Natural killer cell treated with Interleukin-12 subunit alpha and Interleukin-12 subunit beta and Interleukin-15 and Interleukin-18, amount 100 ng/mL, for 72 hours (primary cell): ENCODE results near the gene NTHL1. TPM values are rescaled to one million over a fixed set of nuclear protein-coding genes. Genes with fewer than 3 reads are reported as not detected.

Source experiments
- ATAC-seq, 2 donors: fragments of 150-1000 bp; cut with Tn5 transposase in 1 of 2; sonication (Bioruptor Pico), chemical (Tn5 transposase) in 1 of 2; 2 replicates each; pipeline ENCODE4 v1.10.0; 2021
- DNase-seq: peaks from one replicate; pipeline ENCODE4 v3.0.0; 2022; ENCODE audit warnings: low spot score
- H3K27ac Mint-ChIP-seq, 2 donors: 1 replicate in 1 of 2; 2 replicates in 1 of 2; pipeline ENCODE4 v1.8.0; 2022; ENCODE audit warnings: mixed read lengths in 2 of 2, mild to moderate bottlenecking in 1 of 2, moderate library complexity in 1 of 2
- H3K27me3 Mint-ChIP-seq, 2 donors: 1 replicate in 1 of 2; 2 replicates in 1 of 2; pipeline ENCODE4 v1.8.0; 2022; ENCODE audit warnings: mixed read lengths in 2 of 2
- H3K36me3 Mint-ChIP-seq: one replicate; pipeline ENCODE4 v1.8.0; 2022; ENCODE audit warnings: mixed read lengths
- H3K4me1 Mint-ChIP-seq, 2 donors: 1 replicate in 1 of 2; 2 replicates in 1 of 2; pipeline ENCODE4 v1.8.0; 2022; ENCODE audit warnings: low read depth in 2 of 2, mixed read lengths in 2 of 2, mild to moderate bottlenecking in 1 of 2
- H3K4me3 Mint-ChIP-seq: one replicate; pipeline ENCODE4 v1.8.0; 2022; ENCODE audit warnings: mixed read lengths
- H3K9me3 Mint-ChIP-seq: 2 replicates; pipeline ENCODE4 v1.8.0; 2022; ENCODE audit warnings: mixed read lengths
- total RNA-seq, 2 donors: library from RNA; stranded (reverse); gene quantifications; one replicate each; pipeline ENCODE4 v1.2.3, GENCODE V29; 2022

NTHL1 gene
- total RNA-seq: 10 to 100 TPM; 12.6 to 40.9 TPM

DNA sequence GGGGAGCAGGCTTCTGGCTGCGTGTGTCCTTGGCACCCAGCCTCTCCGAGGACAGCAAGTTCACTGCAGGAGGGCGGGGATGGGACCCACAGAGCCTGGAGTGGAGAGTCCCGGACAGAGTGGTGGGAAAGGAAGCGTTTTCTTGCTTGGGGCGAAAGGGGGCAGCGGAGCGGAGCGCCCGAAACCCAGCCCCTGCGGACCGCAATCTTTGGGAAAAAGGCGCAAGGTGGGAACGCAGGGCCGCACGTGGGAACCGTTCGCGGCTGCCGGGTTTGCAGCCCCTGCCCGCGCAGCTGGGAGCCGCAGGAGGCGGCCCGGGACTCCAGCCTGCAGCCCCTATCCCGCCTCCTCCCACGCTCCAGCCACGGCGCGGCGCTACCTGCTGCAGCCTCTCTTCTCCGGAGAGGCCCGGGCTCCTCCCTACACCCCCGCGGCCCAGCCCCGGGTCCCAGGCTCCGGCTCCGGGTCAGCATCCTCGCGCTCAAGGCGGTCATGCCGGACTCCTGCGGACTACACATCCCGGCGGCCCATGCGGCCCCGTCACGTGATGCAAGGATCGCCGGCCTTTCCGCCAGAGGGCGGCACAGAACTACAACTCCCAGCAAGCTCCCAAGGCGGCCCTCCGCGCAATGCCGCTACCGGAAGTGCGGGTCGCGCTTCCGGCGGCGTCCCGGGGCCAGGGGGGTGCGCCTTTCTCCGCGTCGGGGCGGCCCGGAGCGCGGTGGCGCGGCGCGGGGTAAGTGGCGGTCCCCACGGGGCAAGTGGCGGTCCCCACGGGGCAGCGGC, at the start of gene NTHL1, which contains the start of gene TSC2:
TSS of gene NTHL1 (minus strand) at position 505 of the 786 bp plus-strand sequence. CDS start at position 494, 11 bp downstream.
TSS of gene TSC2 (plus strand) at position 656 of the 786 bp plus-strand sequence. CDS start 631 bp downstream, outside the sequence.
- Mint-ChIP-seq H3K27ac (peak within 1 kb of the TSS in 1 of 2 donors; percentile 75), H3K36me3 (no peaks in the 10 kb centered on the region), H3K9me3 (no peaks in the 10 kb centered on the region), H3K4me1 (peaks cover 11 to 13% of the 10 kb centered on the region in 2 donors), H3K27me3 (no peaks in the 10 kb centered on the region), H3K4me3 (peak within 1 kb of the TSS; percentile 89)
- DNase-seq (peak; percentile 97), ATAC-seq (peak; percentile 98 to 99)

DNA sequence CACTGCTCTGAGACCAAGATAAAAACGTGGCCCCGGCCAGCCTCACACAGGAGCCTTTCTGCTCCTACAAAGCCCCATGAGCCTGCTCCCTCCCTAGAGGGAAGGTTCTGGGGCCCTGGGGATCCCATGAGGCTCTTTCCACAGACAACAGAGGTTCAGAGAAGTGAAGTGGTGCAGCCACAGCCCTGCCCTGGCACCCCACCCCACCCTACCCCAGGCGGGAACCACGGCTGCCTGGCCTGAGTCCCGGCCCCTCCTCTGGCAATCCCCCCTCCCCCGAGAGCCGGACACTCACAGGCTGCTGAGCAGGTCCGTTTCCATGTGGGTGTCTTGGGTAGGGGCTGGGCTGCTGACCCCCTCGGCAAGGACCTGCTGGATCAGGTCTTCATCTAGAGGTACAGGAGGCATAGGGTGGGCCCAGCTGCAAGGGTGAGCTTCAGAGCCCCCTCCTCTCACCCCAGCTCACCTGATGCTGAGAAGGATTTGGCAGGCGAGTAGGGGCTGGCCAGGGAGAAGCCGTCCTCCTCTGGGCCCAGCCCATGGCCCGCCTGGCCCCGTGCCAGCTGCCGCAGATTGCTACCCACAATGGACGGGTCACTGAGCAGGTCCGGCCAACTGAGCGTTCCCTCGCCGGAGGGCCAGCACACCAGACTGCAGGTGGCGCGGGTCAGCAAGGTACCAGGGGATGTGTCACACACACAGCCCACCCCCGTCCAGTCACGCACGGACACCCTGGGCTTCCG, 49.4 kb upstream of the NTHL1 start:
- no peaks in the 10 kb centered on the region for H3K27me3 Mint-ChIP-seq
- no peaks in the 10 kb centered on the region for H3K4me1 Mint-ChIP-seq
- DNase-seq (no peak), ATAC-seq (peak in 1 of 2 donors; percentile 43)
- no peaks in the 10 kb centered on the region for H3K36me3 Mint-ChIP-seq
- no peak overlapping the region for H3K4me3 Mint-ChIP-seq
- no peaks in the 10 kb centered on the region for H3K9me3 Mint-ChIP-seq
- H3K27ac Mint-ChIP-seq: no peak overlapping the region

DNA sequence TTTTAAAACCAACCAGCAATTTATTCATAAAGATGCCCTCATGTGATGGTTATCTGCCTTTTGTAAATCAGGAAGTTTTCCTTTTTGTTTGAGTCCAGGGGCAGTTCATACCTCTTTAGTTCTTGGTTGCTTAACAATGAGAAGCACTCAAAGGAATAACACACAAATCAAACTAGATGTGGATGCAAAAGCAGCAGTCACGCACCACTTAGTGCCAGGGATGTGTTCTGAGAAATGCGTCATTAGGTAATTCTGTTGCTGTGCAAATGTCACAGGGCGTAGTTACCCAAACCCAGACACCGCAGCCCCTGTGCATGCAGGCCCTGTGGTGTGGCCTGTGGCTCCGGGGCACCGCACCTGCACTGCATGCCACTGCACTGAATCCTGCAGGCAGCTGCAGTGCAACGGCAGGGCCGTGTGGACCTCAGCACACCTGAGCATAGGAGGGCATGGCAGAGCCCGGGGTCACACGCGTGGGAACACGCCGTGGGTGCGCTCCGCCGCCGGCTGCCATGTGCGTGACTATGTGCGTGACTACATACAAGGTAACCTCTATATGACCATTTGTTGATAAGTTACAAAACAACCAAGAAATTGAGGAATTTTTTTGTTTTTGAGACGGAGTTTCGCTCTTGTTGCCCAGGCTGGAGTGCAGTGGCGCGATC, 48.4 kb upstream of the NTHL1 start:
- ATAC-seq (no peak), DNase-seq (no peak)
- no peak overlapping the region for H3K27ac Mint-ChIP-seq
- H3K27me3 Mint-ChIP-seq: no peaks in the 10 kb centered on the region
- no peaks in the 10 kb centered on the region for H3K4me1 Mint-ChIP-seq
- H3K4me3 Mint-ChIP-seq: no peak overlapping the region
- H3K9me3 Mint-ChIP-seq: no peaks in the 10 kb centered on the region
- H3K36me3 Mint-ChIP-seq: no peaks in the 10 kb centered on the region

DNA sequence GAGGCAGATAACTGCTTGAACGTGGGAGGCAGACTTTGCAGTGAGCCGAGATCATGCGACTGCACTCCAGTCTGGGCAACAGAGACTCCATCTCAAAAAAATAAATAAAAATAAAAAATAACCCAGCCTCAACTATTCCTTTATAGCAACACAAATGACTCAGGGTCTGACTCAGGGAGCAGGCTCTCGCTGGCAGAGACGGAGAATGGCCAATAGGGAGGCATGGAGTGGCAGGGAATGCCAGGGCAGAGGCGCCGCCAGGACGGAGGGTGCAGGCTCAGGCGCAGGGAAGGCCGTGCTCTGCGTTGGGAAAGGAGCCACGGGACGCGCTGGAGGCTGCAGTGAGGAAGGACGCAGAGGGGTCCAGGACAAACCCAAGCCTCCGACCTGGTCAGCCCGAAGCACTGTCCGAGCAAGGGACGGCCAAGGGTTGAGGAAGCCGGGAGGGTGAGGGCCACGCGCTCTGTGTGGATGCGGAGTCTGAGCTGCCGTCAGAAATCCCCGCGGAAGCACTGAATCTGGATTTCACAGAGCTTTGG, 47.8 kb upstream of the NTHL1 start:
- ATAC-seq (no peak), DNase-seq (no peak)
- no peak overlapping the region for H3K27ac Mint-ChIP-seq
- no peaks in the 10 kb centered on the region for H3K4me1 Mint-ChIP-seq
- H3K27me3 Mint-ChIP-seq: no peaks in the 10 kb centered on the region
- no peaks in the 10 kb centered on the region for H3K9me3 Mint-ChIP-seq
- no peak overlapping the region for H3K4me3 Mint-ChIP-seq
- H3K36me3 Mint-ChIP-seq: no peaks in the 10 kb centered on the region

DNA sequence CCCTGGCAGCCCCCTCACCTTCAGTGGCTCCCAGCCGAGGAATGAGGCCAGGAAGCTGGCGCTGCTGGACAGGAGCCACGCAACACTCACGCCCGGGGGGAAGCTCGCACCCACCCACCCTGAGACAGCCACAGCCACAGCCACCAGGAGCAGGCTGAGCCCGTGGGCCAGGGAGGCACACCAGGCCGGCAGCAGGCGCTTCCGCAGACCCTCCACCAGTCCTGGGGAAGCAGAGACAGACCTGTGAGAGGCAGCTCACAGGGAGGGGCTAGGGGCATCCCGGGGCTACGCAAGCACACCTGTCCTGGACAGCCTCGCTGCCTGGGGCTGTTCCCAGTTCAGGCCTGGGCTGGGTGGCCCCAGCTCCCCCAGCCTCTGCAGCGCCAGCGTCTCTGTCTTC, 46.2 kb upstream of the NTHL1 start:
- no peak overlapping the region for H3K27ac Mint-ChIP-seq
- H3K9me3 Mint-ChIP-seq: no peaks in the 10 kb centered on the region
- H3K4me1 Mint-ChIP-seq: no peaks in the 10 kb centered on the region
- ATAC-seq (no peak), DNase-seq (no peak)
- no peaks in the 10 kb centered on the region for H3K36me3 Mint-ChIP-seq
- H3K27me3 Mint-ChIP-seq: no peaks in the 10 kb centered on the region
- H3K4me3 Mint-ChIP-seq: no peak overlapping the region

DNA sequence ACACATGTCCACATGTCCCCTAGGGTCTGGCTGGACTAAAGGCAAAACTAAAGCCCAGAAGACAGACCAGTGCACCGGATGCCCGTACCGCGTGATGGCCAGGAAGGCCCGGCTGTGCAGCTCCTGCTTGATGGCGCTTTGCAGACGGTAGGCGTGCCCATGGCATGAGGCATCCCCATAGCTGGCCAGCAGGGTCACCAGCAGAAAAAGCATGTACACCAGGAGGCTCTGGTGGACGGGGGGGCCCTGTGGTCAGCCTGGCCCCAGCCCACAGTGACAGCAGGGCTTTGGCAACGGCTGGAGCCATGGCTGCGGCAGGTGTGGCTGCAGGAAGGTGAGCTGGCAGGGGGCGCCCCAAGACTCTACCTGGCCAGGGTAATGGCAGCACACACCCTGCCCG, 45.2 kb upstream of the NTHL1 start:
- Mint-ChIP-seq H3K27ac (no peak overlapping the region), H3K9me3 (no peaks in the 10 kb centered on the region), H3K4me1 (no peaks in the 10 kb centered on the region), H3K27me3 (no peaks in the 10 kb centered on the region), H3K36me3 (no peaks in the 10 kb centered on the region), H3K4me3 (no peak overlapping the region)
- DNase-seq (no peak), ATAC-seq (no peak)

DNA sequence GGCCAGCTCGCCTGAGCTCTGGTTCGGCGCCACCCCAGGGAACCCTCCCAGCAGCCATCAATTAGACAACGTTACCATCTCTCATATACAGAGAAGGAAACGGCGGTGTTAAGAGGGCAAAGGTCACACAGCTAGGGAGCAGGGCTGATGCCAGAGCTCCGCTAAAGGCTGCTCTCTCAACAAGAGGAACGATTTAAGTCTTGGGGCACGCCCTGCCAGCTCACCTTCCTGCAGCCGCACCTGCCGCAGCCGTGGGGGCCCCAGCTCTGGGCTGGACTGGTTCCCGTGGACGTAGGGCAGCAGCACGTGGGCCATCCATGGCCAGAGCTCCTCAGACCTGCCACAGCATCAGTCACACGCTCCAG, 44.6 kb upstream of the NTHL1 start:
- DNase-seq (no peak), ATAC-seq (no peak)
- Mint-ChIP-seq H3K4me3 (no peak overlapping the region), H3K36me3 (no peaks in the 10 kb centered on the region), H3K27ac (no peak overlapping the region), H3K27me3 (no peaks in the 10 kb centered on the region), H3K4me1 (no peaks in the 10 kb centered on the region), H3K9me3 (no peaks in the 10 kb centered on the region)

DNA sequence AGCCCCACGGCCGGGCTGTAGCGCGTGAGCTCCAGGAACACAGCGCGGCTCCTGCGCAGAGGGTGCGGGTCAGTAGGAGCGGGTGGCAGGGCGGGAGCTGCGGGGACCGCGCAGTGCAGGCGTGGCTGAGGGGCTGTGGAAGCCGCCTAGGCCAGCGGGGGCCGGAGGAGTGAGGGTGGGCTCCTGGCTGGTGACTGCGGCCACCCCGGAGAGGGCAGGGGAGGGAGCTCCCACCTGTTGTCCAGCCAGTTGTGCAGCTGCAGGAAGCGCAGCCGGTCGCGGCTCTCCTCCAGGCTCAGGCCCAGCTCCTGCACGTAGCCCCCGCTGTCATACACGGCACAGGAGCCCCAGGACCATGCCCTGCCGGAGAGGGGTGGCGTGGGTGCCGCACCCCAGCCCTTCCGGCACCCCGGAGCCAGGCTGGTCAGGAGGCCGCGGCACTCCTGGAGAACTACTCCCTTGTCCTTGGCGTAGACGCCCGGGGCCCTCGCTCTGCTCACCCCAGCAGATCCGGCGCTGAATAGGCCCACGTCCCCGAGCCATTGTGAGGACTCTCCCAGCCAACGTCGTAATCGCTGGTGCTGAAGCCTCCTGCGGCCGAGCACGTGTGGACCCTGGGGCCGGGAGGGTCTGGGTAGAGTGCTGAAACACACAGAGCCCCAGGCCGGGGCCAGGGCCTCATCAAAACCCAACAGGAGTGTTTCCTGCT, 44.1 kb upstream of the NTHL1 start:
- ATAC-seq (no peak), DNase-seq (no peak)
- Mint-ChIP-seq H3K27me3 (no peaks in the 10 kb centered on the region), H3K27ac (no peak overlapping the region), H3K4me1 (no peaks in the 10 kb centered on the region), H3K9me3 (no peaks in the 10 kb centered on the region), H3K4me3 (no peak overlapping the region), H3K36me3 (no peaks in the 10 kb centered on the region)

DNA sequence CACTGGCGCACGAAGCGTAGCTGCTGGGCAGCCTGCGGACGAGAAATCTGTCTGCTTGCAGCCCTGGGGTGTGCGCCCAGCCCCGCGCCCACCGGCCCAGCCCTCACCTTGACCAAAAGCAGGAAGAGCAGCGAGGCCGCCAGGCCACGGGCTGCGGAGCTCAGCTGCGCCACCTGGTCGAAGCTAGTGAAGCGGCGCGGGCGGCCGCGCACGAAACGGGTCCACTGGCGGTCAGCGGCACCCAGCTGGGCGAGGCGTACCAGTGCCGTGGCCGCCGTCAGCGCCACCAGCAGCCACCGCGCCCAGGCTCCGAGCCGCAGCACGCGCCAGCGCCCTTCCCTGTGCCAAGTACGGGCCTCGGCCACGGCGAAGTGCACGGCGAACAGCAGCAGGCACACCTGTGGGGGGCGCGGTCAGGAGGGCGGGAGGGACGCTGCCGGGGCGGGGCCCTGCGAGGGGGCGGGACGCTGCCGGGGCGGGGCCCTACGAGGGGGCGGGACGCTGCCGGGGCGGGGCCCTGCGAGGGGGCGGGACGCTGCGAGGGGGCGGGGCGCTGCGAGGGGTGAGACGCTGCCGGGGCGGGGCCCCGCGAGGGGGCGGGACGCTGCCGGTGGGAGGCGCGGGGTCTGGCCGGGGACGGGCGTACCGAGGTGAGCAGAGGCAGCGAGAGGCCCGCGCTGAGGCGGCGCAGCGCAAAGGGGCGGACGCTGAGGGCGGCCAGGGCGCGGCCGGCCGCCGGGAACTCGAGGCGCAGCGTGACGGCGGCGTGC, 43.3 kb upstream of the NTHL1 start:
- no peak overlapping the region for H3K27ac Mint-ChIP-seq

DNA sequence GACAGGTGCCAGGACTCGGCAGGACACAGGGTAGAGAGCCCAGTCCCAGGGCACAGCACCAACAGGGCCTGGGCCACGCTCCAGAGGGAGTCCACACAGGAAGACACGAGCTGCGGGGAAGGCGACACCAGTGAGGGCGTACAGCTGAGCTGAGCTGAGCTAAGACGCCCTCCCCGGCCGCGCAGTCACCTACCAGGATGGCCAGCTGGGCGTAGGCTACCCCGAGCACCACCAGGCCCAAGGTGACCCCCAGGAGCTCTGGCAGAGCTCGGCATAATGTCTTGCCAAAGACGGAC, 42.8 kb upstream of the NTHL1 start:
- no peak for DNase-seq
- ATAC-seq: no peak
- H3K4me1 Mint-ChIP-seq: no peaks in the 10 kb centered on the region
- H3K27me3 Mint-ChIP-seq: no peaks in the 10 kb centered on the region
- no peaks in the 10 kb centered on the region for H3K9me3 Mint-ChIP-seq
- no peak overlapping the region for H3K4me3 Mint-ChIP-seq
- no peak overlapping the region for H3K27ac Mint-ChIP-seq
- H3K36me3 Mint-ChIP-seq: no peaks in the 10 kb centered on the region

More for the DNA sequence above, 43.3 kb upstream of the NTHL1 start:
- Mint-ChIP-seq H3K36me3 (no peaks in the 10 kb centered on the region), H3K4me3 (no peak overlapping the region), H3K27me3 (no peaks in the 10 kb centered on the region), H3K9me3 (no peaks in the 10 kb centered on the region), H3K4me1 (no peaks in the 10 kb centered on the region)
- ATAC-seq (peak in 1 of 2 donors; percentile 21), DNase-seq (no peak)

DNA sequence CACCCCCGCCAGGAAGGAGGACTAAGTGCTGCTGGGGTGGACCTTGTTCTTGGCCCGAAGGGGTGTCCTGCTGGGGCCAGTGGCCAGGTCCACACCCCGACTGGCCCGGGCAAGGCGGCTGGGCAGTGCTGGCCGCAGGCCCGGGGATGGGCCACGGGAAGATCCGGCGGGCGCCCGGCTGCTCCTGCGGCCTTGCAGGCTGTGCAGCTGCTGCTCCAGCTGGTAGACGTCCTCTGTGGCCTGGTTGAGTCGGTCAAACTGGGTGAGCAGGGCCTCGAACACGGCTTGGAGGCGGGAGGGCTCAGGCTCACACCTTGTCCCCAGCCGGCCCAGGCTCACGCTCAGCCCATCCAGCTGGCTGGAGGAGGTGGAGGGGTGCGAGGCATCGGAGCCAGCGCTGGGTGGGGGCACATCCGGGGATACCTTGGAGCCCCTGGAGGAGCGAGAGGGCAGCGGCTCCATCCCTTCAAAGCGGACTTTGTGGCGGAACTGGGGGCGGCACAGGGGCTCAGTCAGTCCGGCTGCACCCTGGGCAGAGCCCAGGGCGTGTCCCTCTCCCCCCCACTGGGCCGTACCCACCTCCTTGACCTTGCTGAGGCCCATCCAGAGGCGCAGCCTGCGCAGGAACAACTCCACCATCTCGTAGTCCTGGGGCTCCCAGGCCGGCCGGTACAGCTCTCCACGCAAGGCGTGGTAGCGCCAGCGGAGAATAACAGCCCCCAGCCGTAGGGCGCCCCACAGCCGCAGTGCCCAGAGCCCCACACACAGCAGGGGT, 42.3 kb upstream of the NTHL1 start:
- DNase-seq (no peak), ATAC-seq (no peak)
- no peak overlapping the region for H3K4me3 Mint-ChIP-seq
- H3K36me3 Mint-ChIP-seq: no peaks in the 10 kb centered on the region
- no peaks in the 10 kb centered on the region for H3K4me1 Mint-ChIP-seq
- H3K27me3 Mint-ChIP-seq: no peaks in the 10 kb centered on the region
- H3K27ac Mint-ChIP-seq: no peak overlapping the region
- H3K9me3 Mint-ChIP-seq: no peaks in the 10 kb centered on the region

DNA sequence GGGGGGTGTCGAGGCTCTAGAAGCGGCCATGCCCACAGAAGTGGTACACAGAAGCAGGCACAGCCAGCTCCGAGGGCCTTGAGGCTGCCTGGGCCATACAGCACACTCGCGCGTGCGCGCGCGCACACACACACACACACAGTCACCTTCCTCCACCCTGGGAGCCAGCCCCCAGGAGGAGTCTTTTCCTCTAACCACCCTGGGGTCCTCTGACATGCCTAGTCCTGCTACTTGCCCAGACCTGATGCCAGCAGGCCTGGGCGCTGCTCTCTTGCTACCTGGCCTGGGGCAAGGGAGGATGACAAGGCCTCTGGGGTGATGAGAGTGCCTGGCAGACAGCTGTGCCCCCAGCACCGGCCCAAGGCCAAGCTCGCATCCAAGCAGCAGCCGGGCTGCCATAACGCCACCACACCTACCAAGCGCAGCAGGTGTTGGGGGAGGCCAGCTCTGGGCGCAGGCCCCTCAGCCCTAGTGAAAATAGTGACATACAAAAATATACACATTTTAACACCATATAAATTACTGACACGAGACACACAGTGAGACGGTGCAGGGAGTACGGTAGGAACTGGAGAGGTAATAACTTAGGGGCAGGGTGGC, 41.2 kb upstream of the NTHL1 start:
- DNase-seq (no peak), ATAC-seq (no peak)
- H3K36me3 Mint-ChIP-seq: no peaks in the 10 kb centered on the region
- no peaks in the 10 kb centered on the region for H3K9me3 Mint-ChIP-seq
- H3K4me3 Mint-ChIP-seq: no peak overlapping the region
- H3K27me3 Mint-ChIP-seq: no peaks in the 10 kb centered on the region
- no peaks in the 10 kb centered on the region for H3K4me1 Mint-ChIP-seq
- H3K27ac Mint-ChIP-seq: no peak overlapping the region
